RPMI7951 (cell line): Measurements from ENCODE around the gene GFAP. TPM values are rescaled to one million over a fixed set of nuclear protein-coding genes. Genes with fewer than 3 reads are reported as not detected.

ENCODE experiments used
- DNase-seq: peaks from one replicate; pipeline ENCODE4 v3.0.0-alpha.2; 2012; ENCODE audit warnings: low read depth
- total RNA-seq: library from RNA; depleted of rRNA; stranded (reverse); fragments of >200 nt; shearing (Covaris generic); gene quantifications from 2 replicates; pipeline ENCODE4 v1.2.3, GENCODE V29; 2014

Gene GFAP
- total RNA-seq, 1 experiment from 2014 or later, result not detected

DNA sequence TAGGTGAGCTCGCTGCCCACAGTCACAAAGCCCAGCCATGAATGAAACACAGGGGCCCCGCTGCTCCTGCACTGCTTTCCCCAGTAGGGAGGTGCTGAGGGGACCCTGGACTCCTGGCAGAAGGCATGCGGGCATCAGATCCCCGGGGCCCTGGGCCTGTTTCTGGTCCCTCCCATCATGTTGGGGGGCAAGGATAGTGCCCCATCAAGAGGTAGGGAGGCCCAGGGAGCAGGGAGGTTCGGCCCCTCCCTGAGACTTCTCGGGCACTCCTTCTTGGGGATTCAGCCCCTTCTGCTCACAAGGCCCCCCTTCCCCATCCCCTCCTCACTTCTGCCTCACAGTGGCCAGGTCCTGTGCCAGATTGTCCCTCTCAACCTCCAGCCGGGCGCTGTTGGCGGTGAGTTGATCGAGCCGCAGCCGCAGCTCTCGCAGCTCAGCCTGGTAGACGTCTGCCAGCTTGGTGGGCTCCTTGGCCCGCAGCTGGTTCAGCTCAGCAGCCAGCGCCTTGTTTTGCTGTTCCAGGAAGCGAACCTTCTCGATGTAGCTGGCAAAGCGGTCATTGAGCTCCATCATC is 515 bp downstream of the GFAP start:
- DNase-seq, result no peak

DNA sequence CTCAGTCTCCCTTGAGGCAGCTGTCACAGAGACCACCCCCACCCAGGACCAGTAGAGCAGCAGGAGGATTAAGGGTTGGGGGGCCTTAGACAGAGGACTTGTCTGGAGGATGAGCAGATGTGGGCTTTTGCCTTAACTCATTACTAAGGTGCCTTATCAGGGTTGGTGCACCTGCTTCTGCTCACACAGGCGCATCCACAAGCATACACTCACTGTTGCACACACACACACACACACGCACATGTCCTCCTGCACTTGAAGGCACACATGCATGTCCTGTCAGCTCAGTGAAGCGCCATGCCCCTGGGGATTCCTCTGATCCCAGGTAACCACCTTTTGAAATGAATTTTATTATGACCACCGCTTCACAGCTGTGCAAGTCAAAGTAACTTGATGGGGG is 1.2 kb downstream of the GFAP start:
- no peak for DNase-seq

DNA sequence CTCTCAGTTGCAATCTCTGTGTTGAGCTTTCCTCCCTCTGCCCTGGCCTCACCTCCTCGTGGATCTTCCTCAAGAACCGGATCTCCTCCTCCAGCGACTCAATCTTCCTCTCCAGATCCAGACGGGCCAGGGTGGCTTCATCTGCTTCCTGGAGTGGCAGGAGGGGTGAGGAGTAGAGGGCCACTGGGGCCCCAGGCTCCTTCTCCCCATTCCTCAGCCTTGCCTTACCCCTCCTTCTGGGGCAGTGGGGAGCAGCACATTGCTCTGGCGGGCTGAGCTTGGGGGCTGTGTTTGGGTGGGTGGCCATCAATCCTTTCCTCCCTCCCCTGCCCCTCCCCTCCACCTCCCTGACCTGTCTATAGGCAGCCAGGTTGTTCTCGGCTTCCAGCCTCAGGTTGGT is 1.6 kb downstream of the GFAP start:
- no peak for DNase-seq

DNA sequence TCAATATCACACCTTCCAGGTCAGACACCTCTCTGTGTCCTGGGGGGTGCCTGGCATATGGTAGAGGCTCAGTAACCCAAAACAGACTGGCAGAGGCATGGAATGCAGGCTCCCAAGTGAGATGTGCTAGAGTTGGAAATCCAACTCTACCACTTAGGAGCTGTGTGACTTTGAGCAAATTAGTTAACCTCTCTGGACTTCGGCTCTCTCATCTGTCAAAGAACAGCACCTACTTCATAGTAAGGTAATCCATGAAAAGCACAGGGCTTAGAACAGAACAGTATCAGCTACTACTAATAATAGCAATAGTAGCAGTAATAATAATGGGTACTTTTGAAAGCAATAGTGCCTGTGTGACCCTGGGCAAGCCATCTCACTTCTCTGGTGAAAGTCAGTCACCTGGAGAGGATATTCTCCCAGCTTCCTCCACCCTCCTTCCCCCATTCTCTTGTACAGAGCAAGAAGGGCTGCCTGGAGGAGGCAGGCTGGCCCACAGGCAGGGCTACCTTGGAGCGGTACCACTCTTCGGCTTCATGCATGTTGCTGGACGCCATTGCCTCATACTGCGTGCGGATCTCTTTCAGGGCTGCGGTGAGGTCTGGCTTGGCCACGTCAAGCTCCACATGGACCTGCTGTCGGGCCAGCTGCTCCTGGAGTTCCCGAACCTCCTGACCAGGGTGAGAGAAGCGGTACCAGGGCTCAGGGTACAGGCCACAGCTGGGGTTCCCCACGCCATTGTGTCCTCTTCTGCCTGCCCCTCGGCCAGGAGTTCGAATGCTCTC is 2.3 kb downstream of the GFAP start:
- no peak for DNase-seq

DNA sequence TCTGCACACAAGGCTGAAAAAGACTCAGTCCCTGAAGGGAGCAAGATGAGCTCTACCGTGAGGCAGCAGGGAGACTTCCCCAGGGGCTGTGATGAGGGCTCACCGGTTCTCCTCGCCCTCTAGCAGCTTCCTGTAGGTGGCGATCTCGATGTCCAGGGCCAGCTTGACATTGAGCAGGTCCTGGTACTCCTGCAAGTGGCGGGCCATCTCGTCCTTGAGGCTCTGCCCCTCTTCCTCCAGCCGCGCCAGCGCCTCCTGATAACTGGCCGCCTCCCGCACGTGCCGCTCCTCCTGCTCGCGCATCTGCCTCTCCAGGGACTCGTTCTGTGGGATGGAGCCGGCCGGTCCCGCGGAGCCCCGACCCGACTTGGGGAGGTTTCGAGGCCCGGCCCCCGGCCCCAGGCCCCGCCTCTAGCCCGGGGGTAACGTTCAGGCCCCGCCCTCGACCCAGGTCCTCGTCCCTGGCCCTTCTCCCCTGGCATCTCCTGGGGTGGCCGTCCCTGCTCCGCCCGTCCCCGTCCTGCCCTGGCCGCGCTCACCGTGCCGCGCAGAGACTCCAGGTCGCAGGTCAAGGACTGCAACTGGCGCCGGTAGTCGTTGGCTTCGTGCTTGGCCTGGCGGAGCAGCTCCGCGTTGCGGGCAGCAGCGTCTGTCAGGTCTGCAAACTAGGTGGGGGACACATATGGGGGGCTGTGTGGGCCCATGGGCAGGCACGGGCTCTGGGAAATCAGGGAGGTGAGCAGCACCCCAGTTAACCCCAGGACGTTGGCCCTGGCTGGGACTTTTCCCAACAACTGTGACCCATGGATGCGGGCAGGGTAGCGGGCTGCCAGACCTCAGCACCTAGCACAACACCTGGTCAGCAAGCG is 3.9 kb downstream of the GFAP start:
- no peak for DNase-seq

DNA sequence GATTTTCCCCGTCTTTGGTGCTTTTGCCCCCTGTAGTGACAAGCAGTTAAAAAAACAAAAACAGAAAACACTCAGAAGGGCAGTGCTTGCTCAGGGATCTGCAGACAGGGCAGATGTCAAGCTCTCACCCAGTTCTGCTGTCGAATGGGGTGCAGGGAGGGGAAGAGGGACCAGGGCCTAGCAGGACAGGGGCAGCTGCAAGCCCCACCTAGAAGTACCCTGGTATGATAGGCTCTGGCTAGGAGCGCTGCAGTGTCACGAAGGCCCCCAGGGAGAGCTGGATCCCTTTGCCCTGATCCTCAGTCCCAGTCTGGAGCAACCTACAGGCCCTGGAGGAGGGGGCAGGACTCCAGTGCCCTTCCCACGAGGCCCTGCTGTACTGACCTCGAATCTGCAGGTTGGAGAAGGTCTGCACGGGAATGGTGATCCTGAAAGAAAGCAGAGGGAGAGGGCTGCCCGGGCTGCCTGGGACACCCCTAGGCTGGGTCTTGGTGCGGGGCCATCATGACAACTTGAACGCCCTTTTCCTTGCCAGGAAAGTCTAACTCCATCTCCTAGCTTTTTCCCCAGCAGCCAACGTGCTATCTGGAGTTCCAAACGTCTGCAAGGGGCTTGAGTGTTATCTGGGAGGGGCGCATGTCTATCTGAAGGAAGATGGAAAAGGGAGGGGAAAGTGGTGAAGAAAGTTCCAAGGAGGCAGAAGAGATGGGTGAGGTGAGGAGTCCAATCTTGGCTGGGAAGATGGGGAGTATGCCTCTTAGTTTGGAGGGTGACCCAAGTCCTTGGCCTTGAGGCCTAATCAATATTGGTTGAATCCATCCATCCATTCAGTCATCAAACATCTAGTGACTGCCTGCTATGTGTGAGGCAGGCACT is 4.8 kb downstream of the GFAP start:
- no peak for DNase-seq

DNA sequence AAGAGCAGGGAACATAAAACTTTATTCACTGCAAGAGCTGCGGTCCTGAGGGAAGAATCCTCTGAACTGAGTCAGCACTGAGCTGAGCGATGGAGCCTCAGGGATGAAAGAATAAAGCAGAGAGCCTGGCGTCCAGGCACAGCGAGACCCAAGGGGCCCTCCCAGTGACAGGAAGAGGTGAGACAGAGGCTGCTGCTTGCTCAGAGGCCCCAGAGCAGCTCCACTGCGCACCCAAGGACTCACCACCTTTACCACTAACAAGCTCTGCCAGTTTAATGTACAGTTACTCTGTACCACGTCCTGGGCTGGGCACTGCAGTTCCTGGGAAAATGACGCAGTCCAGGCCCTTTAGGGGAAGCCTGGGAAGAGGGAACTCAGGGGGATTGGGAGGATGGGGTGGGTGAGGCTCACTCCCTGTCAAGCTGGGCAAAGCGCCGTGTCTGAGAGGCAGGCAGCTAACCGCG is 5.6 kb downstream of the GFAP start:
- DNase-seq, result peak; percentile 90

DNA sequence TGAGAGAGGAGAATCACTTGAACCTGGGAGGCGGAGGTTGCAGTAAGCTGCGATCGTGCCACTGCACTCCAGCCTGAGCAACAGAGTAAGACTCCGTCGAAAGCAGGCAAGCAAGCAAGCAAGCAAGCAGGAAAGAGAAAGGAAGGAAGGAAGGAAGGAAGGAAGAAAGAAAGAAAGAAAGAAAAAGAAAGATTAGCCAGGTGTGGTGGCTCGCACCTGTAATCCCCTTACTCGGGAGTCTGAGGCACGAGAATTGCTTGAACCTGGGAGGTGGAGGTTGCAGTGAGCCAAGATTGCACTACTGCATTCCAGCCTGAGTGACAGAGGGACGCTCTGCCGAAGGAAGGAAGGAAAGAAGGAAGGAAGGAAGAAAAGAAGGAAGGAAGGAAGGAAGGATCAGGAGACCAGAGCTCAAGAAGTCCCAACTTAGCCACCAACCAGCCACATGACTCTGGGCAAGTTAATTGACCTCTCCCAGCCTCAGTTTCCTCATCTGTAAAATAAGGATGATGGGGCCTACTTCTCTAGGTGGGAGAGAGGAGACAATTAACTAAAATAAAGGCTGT is 6.5 kb downstream of the GFAP start:
- DNase-seq, result no peak

DNA sequence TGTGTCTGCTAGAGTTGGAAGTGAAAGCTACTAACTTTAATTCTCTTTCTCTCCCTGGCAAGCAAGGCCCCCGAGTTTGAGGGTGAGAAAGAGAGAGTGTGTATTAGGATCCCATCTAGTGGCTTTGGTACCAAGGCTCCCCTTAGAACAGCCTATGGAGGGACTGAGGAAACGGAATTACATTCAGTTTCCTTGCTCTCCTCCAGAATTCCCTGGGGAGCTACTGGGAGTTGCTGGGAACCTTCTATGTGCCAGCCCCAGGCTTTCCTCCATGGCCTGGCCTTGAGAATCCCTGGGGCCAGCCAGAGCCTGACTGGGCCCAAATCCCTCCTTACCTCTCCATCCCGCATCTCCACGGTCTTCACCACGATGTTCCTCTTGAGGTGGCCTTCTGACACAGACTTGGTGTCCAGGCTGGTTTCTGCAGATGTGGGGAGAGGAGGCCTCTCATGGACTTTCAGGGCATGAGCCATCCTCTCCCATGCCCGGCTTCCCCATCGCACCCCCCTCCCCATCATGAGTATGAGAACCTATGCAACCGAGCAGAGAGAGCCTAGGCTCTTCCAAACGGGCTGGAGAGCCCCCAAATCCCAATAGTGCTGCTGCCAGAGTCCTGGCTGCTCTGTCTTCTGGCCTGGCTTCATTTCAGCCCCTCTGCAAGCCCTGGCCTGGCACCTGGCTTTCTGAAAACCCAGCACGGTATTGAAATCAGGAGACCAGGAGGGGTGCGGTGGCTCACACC is 7.4 kb downstream of the GFAP start:
- no peak for DNase-seq

DNA sequence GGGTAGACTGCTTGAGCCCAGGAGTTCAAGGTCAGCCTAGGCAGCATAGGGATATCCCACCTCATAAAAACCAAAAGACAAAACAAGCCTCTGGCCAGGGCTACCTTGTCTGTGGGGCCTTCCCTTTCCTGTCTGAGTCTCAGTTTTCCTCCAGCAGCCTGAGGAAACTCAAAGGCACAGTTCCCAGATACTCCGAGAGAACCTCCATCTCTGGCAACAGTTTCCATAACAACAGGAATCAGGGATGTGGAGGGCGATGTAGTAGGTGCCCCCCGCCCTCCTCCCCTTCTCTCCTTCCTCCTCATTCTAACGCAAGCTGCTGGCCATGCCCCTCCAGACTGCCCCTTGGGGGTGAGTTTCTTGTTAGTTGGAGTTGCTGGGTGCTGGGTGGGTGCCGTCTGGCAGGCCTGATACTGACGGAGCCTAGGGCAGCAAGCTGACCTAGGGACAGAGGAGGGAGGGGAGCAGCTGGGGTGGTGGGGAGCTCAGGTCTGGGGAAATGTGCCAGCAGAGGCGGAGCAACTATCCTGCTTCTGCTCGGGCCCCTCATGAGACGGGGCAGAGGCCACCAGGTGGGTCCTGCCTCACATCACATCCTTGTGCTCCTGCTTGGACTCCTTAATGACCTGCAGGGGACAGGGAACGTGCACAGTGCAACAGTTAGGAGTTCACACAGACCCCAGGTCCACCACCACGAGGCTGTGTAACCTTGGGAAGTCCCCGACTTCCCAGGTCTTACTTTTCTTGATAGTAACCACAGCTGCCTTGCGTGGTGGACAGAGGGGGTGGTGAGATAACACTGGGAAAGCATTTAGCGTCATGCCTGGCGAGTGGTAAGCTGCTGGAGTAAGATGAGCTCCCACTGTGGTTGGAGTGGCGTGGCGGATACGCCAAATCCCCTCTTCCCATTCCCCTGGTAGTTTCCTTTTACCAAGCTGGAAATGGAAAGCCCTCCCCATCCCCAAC is 8.3 kb downstream of the GFAP start:
- DNase-seq, result no peak

DNA sequence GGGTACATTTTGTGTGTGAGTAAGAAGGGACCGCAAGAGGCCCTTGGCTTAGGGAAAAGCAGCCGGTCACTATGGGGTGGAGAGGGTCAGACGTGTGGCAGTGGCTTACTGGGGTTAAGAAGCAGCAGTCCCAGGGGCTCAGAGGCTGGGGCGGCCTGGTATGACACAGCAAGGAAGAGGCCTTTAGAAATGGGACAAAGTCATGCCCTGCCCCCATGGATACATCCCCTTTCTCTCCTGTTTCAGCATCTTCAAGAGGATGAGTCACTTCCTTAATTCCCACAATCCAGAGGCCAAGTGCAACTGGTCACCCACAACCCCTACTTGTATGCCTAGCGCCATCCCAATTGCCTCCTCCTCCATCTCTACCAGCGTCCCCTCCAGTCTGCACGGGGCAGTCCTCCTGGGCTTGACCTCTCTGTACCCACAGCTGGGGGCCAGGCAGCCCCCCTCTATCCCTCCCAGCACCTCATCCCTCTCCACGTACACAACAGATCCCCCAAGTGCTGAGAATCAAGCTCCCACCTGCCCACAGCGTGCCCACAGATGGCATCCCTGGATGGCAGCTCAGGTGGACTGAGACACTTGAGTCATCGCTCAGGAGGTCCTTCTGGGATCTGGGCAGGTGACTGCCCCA is 9.2 kb downstream of the GFAP start:
- peak; percentile 95 for DNase-seq

DNA sequence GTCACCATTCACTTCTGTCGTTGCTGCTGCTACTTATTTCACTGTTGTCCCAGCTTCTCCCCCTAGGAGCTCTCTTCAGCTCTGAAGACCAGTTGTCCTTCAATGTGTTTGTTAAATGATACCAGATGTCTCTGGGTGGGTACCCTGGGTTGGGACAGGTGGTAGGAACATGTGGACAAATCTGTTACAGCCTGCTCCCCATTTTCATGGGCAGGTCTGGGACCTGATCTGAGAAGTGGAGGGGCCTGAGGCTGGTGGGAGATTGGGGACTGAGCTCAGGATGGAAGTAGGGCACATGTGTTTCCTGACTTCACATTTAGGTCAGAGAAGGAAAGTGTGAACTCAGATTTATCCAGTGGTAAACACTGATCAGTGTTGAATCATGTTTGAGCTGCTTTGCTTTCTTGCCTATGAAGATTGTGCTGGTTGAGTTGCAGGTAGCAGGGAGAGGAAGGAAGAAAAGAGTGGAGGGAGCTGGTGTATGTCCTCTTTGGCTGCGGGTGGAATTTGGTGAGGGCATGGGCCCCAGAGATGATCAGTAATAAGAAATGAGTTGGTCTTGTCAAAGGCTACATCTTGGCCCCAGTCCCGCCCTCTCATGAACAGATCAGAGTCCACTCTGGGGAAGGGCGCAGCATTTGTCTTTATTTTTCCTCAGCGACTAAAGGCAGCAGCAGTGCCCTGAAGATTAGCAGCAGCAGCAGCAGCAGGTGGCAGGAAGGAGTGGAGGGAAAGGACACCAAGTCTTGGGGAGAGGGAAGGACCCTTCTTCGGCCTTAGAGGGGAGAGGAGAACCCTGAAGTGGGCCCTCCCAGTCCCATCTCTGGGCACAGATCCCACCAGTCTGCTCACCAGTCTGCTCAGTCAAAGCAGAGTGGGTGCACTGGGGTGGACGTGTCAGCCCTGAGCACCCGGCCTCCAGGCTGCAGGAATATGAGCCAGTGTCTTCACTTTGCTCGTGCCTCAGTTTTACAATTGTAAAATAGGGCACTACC is 10.0 kb downstream of the GFAP start:
- DNase-seq, result no peak

DNA sequence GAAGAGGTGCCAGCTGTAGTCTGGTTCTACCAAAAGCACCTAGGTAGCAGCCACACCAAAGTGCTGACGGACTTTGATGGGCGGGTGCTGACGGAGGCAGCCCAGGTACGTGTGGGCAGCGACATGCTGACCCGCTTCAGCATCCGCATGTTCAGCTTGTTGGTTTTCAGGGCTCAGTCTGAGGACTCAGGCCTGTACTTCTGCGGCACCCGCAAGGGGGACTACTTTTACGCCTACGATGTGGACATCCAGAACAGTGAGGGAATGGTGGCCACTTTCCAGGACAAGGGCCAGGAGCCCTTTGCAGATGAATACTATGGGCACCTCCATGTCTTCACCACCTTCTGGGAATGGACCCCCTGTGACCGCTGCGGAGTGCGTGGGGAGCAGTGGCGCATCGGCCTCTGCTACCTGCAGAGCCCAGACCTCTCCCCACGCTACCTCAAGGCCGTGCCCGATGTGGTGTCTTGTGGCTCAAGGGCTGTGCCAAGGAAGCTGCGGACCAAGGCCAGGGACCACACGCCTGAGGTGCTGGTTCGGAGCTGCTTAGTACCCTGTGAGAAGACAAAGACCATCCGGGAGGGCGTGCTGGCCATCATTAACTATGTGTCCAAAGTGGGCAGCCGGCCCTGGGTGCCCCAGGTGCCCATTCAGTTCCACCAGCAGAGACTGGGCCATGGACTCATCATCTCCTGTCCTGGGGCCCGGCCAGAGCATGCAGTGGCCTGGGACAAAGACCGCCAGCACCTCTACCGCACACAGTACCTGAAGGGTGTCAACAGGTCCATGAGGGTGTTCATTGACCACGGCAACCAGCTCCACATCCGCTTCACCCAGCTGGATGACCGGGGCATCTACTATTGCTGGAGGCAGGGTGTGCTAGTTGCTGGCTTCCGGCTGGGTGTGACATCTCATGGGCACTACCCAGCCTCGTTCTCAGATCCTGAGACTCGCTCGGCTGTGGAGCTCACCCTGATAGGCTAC is 11.0 kb downstream of the GFAP start:
- no peak for DNase-seq

DNA sequence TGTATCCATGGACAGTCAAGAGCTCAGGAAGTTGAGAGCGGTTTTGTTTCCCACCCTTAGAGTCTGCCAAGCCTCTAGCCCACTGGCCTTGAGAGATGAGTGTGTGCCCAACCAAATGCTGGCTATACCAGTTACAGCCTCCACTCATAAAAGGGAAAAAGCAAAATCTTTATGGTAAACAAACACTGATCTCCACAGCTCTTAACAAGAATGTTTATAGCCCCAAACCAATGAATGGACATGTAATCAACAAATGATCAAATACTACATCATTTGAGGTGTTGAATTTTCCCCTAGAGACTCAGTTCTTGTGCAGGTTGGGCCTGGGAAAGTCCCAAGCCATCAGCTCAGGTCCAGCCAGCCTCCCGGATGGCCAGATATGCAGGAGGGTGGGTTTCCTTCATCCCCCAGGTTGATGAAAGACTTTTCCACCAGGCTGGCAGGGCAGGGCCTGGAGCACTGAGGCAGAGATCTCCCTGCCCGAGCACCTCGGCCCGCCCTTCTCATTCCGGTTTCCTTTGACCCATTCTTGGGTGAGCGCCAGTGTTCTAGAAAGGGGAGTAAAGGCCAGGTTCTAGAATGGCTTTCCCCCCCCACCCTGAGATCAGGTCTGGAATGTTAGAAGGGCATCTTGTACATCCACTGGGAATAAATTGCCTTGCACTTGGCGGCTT is 12.2 kb downstream of the GFAP start:
- no peak for DNase-seq

DNA sequence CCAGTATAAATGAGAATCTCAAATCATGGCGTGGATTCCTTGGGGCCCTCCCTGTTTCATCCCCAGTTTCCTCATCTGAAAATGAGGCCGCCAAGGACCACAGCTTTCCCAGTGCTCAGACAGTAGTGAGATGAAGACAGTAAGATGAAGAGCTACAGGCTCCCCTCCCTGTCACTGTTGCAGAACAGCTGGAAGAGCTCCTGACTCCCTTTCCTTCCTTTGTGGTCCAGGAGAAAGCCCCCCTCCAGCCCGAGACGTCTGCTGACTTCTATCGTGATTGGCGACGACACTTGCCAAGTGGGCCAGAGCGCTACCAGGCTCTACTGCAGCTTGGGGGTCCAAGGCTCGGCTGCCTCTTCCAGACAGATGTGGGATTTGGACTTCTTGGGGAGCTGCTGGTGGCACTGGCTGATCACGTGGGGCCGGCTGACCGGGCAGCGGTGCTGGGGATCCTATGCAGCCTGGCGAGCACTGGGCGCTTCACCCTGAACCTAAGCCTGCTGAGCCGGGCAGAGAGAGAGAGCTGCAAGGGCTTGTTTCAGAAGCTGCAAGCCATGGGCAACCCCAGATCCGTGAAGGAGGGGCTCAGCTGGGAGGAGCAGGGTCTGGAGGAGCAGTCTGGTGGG is 13.1 kb downstream of the GFAP start:
- DNase-seq, result no peak
